ENCODE data around the gene CTNNAL1.
"Not testable (repeated sequence)": the region's sequence is repeated elsewhere in the genome, so short reads cannot be mapped to it uniquely, and the experiment has no call there.

Gene CTNNAL1

GRCh38 chr9:108903420-108904103 is 109.7 kb downstream of the CTNNAL1 start:
- no peak for TF ChIP-seq CTCF (IDR thresholded peaks at IDR 0.05; ENCODE audit: low read length, missing control alignments)
- DNase-seq (ENCODE audit: low read depth) = no peak
- no peak overlapping the region for H3K4me3 ChIP-seq (replicated peaks; ENCODE audit: low read depth, low read length)

- H3K4me3 ChIP-seq (replicated peaks; ENCODE audit: low read depth, low read length) = no peak overlapping the region
- no peak for DNase-seq (ENCODE audit: low read depth)
- no peak for TF ChIP-seq CTCF (IDR thresholded peaks at IDR 0.05; ENCODE audit: low read length, missing control alignments)
These were observed 113.1 kb downstream of the CTNNAL1 start for GRCh38 chr9:108900176-108900575.

DNA sequence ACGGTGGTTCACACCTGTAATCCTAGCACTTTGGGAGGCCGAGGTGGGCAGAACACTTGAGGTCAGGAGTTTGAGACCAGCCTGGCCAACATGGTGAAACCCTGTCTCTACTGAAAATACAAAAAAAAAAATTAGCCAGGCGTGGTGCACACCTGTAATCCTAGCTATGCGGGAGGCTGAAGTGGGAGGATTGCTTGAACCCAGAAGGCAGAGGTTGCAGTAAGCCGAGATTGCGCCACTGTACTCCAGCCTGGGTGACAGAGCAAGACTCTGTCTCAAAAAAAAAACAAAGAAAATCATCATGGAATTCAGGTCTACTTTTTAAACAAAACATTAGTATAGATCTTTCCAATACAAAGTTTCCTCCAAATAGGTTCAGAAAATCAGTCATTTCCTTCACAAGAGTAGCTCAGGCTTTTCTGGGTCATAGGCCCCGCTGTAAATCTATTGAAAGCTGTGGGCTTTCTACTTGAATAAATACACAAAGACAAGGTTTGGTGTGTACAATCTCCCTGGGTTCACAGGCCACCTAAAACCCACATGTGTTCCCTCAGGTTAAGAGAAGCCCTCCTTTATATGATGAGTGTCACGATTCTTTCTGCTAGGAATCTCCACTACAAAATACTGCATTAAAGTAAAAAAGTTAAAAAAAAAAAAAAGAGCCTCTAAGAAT is 114.1 kb downstream of the CTNNAL1 start:
- not testable (repeated sequence) for H3K4me3 ChIP-seq (replicated peaks; ENCODE audit: low read depth, low read length); DNase-seq (ENCODE audit: low read depth)

DNA sequence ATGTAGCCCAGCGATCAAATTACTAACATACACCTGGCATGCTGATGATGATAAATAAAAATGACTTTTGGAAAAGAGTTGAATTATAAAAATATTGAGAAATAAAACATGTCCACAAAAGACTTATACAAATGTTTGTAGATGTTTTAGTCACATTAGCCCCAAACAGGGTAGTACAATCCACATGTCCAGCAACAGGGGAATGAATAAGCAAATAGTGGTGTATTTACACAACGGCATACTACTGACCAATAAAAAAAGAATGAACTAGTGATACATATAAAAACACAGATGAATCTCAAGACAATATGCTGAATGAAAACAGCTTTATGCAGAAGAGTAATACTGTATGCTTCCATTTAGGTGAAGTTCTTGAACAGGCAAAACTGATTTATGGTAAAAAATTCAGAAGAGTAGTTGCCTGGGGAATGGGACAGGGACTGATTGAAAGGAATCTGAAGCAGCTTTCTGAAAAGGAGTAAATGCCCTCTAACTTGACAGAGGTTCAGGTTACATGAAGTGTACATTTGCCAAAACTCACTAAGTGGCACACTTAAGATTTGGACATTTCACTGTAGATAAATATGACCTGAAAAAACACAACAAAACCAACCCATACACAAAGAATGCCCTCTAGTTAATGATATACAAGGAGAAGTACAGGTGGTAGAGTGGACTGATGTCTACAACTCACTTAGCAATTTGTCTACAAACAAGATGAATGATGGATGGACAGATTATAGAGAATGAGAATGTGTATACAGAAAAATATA is 115.8 kb downstream of the CTNNAL1 start:
- no peak for TF ChIP-seq CTCF (IDR thresholded peaks at IDR 0.05; ENCODE audit: low read length, missing control alignments)
- H3K4me3 ChIP-seq (replicated peaks; ENCODE audit: low read depth, low read length) = no peak overlapping the region
- DNase-seq (ENCODE audit: low read depth) = no peak

DNA sequence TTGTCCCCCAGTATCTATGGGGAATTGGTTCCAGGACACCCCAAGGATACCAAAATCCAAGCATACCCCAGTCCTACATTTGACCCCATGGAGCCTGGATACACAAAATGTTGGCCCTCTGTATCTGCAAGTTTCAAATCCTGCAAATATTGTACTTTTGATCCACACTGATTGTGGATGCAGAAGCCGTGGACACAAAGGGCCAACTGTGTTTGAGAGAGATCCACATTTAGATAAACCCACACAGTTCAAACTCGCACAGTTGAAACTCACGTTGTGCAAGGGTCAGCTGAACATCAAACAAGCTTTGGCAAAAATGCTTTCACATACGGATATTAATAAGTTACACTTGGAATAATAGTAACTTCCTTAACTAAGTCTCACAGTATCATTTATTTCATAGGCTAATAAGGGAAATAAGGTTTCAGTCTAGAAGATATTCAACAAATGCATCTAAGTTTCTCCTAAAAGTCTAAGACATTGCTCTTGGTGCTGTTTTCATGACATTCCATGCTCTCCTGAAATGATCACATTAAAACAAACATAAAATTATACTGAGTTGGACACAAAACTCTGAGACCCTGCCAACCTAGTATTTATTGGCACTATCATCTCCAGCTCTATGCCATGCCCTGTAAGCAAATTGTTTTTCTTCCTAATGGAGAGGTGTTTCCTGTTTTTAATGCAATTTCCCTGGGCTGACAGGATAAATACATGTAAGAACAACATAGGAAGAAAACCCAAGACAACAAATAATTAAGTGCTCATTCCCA is 118.9 kb downstream of the CTNNAL1 start:
- H3K4me3 ChIP-seq (replicated peaks; ENCODE audit: low read depth, low read length) = no peak overlapping the region
- DNase-seq (ENCODE audit: low read depth) = no peak
- TF ChIP-seq CTCF (IDR thresholded peaks at IDR 0.05; ENCODE audit: low read length, missing control alignments) = no peak

Data from fibroblast of pulmonary artery (primary cell).